Measurements from ENCODE around the gene FBXL16. TPM values are rescaled to one million over a fixed set of nuclear protein-coding genes. Genes with fewer than 3 reads are reported as not detected.
A peak's percentile ranks its signal among the peaks of the same experiment; 100 is the strongest.

The FBXL16 gene
- polyA plus RNA-seq, 1 of the 3 experiments (the other 2 are of a cell fraction): 19.8 TPM

GRCh38 chr16:709566-710499 lies 4.2 kb upstream of the FBXL16 start:
- ChIA-PET POLR2A (interaction anchor here (0.6 to 2.8 kb wide), 5 partner anchors 11 to 78 kb away, joined by 4 to 19 read pairs (median 4); partner anchors contain the start of genes ANTKMT, CHTF18 and RPUSD1), CTCF (interaction anchor here (0.9 to 22.4 kb wide), 11 partner anchors 8 to 393 kb away, joined by 3 to 358 read pairs (median 5); partner anchors contain the start of genes ANTKMT, CCDC78, CHTF18 and CIAO3)
- no peaks in the 10 kb centered on the region for H3K36me3 ChIP-seq (replicated peaks in 1 of 2; ENCODE audit: control insufficient read depth in 1 of 2, insufficient read depth in 2 of 2, low read length in 1 of 2)
- peak overlapping the region; percentile 95 for H3K4me2 ChIP-seq
- H3K79me2 ChIP-seq (ENCODE audit: insufficient read depth): peaks cover 3% of the 10 kb centered on the region; the same call in 1 of the 2 replicates
- peak overlapping the region; percentile 60 for H3K9ac ChIP-seq
- DNase-seq: peak; percentile 91
- peaks cover 23 to 38% of the 10 kb centered on the region in 2 experiments; a peak in 2 of 4 replicates for H3K4me1 ChIP-seq (ENCODE audit: control insufficient read depth in 1 of 2, insufficient read depth in 2 of 2, low read depth in 1 of 2, low read length in 1 of 2)
- WGBS (ENCODE audit: low lambda C conversion rate): 26% methylated on average over 24 of the region's 30 CpGs
- TF ChIP-seq GATA2 (CRISPR knock-in tag; IDR thresholded peaks at IDR 0.05) (peak; percentile 53; the same call in 1 of the 2 replicates), RAD21 (IDR thresholded peaks at IDR 0.05; ENCODE audit: low read length) (no peak), FOSL2 (IDR thresholded peaks at IDR 0.05; ENCODE audit: borderline replicate concordance, low read depth) (peak; percentile 48; the same call in 1 of the 2 replicates), NRF1 (IDR thresholded peaks at IDR 0.05; ENCODE audit: low read depth, low read length) (no peak), POLR2AphosphoS5 (IDR thresholded peaks at IDR 0.05; ENCODE audit: low read depth, low read length) (no peak), RCOR1 (IDR thresholded peaks at IDR 0.05; ENCODE audit: low read length) (0 out of 2 replicates have a peak, but pooled peaks have one; percentile 16), MXI1 (IDR thresholded peaks at IDR 0.05; ENCODE audit: low read depth, low read length) (peak; percentile 100), FOXM1 (IDR thresholded peaks at IDR 0.05; ENCODE audit: low read depth) (peak; percentile 90), CHD2 (IDR thresholded peaks at IDR 0.05; ENCODE audit: low read length, partially characterized antibody) (peak; percentile 8)
- H3F3A ChIP-seq (replicated peaks; ENCODE audit: insufficient read depth): peaks cover 30% of the 10 kb centered on the region
- H3K9me2 ChIP-seq: no peaks in the 10 kb centered on the region
- H3K9me3 ChIP-seq: no peaks in the 10 kb centered on the region
- H4K20me1 ChIP-seq (ENCODE audit: insufficient read depth): no peaks in the 10 kb centered on the region; the same call in 1 of the 2 replicates
- H3K27ac ChIP-seq (ENCODE audit: low read depth in 2 of 2, low read length in 1 of 2): peak overlapping the region; percentile 82 to 84
- no peak overlapping the region for H2AFZ ChIP-seq (ENCODE audit: low read depth)
- no peaks in the 10 kb centered on the region for H3K27me3 ChIP-seq (ENCODE audit: insufficient read depth)
- H3K4me3 ChIP-seq (ENCODE audit: low read depth in 2 of 2, low read length in 1 of 2): peak overlapping the region; percentile 29 to 61; a peak in 3 of 4 replicates

- Histone ChIP-seq H4K20me1 (ENCODE audit: insufficient read depth) (peaks cover 9% of the 10 kb centered on the region), H3F3A (replicated peaks; ENCODE audit: insufficient read depth) (peaks cover 30% of the 10 kb centered on the region), H3K4me2 (peak overlapping the region; percentile 95; the same call in 1 of the 2 replicates), H3K9me2 (no peaks in the 10 kb centered on the region), H3K9ac (no peak overlapping the region), H2AFZ (ENCODE audit: low read depth) (no peak overlapping the region), H3K36me3 (replicated peaks in 1 of 2; ENCODE audit: control insufficient read depth in 1 of 2, insufficient read depth in 2 of 2, low read length in 1 of 2) (no peaks in the 10 kb centered on the region), H3K27me3 (ENCODE audit: insufficient read depth) (no peaks in the 10 kb centered on the region), H3K4me3 (ENCODE audit: low read depth in 2 of 2, low read length in 1 of 2) (no peak overlapping the region), H3K4me1 (ENCODE audit: control insufficient read depth in 1 of 2, insufficient read depth in 2 of 2, low read depth in 1 of 2, low read length in 1 of 2) (peaks cover 21 to 40% of the 10 kb centered on the region in 2 experiments; a peak in 2 of 4 replicates), H3K79me2 (ENCODE audit: insufficient read depth) (peaks cover 12% of the 10 kb centered on the region), H3K27ac (ENCODE audit: low read depth in 2 of 2, low read length in 1 of 2) (peak overlapping the region in 1 of 2 experiments; percentile 84; a peak in 2 of 4 replicates), H3K9me3 (no peaks in the 10 kb centered on the region)
- WGBS (ENCODE audit: low lambda C conversion rate): 58% methylated on average over 2 of the region's 4 CpGs
- TF ChIP-seq YY1 (IDR thresholded peaks at IDR 0.05; ENCODE audit: low read depth) (no peak), NRF1 (IDR thresholded peaks at IDR 0.05; ENCODE audit: low read depth, low read length) (no peak), MEF2A (IDR thresholded peaks at IDR 0.05; ENCODE audit: borderline replicate concordance, low read depth) (no peak), MXI1 (IDR thresholded peaks at IDR 0.05; ENCODE audit: low read depth, low read length) (no peak), TAF1 (IDR thresholded peaks at IDR 0.05; ENCODE audit: borderline replicate concordance, low read depth, low read length) (no peak), GATA2 (CRISPR knock-in tag; IDR thresholded peaks at IDR 0.05) (no peak), ZBTB33 (IDR thresholded peaks at IDR 0.05; ENCODE audit: borderline replicate concordance, low read depth) (no peak), NFIC (IDR thresholded peaks at IDR 0.05; ENCODE audit: borderline replicate concordance) (no peak), REST (IDR thresholded peaks at IDR 0.05; ENCODE audit: low read depth, low read length) (no peak), SMC3 (IDR thresholded peaks at IDR 0.05; ENCODE audit: low read depth, low read length) (no peak), MAX (IDR thresholded peaks at IDR 0.05; ENCODE audit: low read depth) (no peak), TCF12 (IDR thresholded peaks at IDR 0.05) (no peak), RAD21 (IDR thresholded peaks at IDR 0.05; ENCODE audit: low read length) (no peak)
- ChIA-PET POLR2A (interaction anchor here (1.2 to 2.8 kb wide), 4 partner anchors 11 to 79 kb away, joined by 4 to 19 read pairs (median 4); partner anchors contain the start of genes ANTKMT, CHTF18 and RPUSD1), CTCF (interaction anchor here (2.4 to 22.4 kb wide), 4 partner anchors 19 to 76 kb away, joined by 14 to 358 read pairs (median 41); partner anchors contain the start of genes ANTKMT, CCDC78, CIAO3 and HAGHL)
- DNase-seq: no peak
Observed at GRCh38 chr16:708959-709358, 3.4 kb upstream of the FBXL16 start.
